Body of pancreas (tissue), 2 donors: ENCODE measurements around the gene TBC1D13. TPM values are rescaled to one million over a fixed set of nuclear protein-coding genes. Genes with fewer than 3 reads are reported as not detected.

Source experiments
- small RNA-seq: library from RNA; depleted of rRNA; stranded (forward); fragments of <200 nt; gene quantifications from one replicate; pipeline ENCODE3, GENCODE V24; 2016
- total RNA-seq, 2 donors: library from RNA; depleted of rRNA; stranded (reverse); fragments of >200 nt; gene quantifications; one replicate each; pipeline ENCODE4 v1.1.0, GENCODE V29; 2016

Gene TBC1D13
- total RNA-seq, 2 donors from 2014 or later: 17.5 to 19.5 TPM

Small RNA genes lying within 50 kb of the gene (small RNA-seq; reads per million reads assigned to genes)
- not detected for gene RF00017

Other genes with a start within 250 kb of the TBC1D13 start
- 100 to 1,000 TPM; 119 to 248 TPM for gene SPTAN1, start 234.7 kb upstream of the TBC1D13 start, total RNA-seq
- 10 to 100 TPM; 58.1 to 62.3 TPM for gene DYNC2I2, start 130.4 kb upstream of the TBC1D13 start, total RNA-seq
- gene SET, start 98.0 kb upstream of the TBC1D13 start, total RNA-seq: 10 to 100 TPM; 70.9 to 87.2 TPM
- 10 to 100 TPM in 1 of 2 donors, 1 to 10 TPM in 1; 4.9 to 10.2 TPM for gene PKN3, start 84.8 kb upstream of the TBC1D13 start, total RNA-seq
- 10 to 100 TPM; 21.1 to 64.9 TPM for gene ZDHHC12, start 63.1 kb upstream of the TBC1D13 start, total RNA-seq
- gene ZER1, start 15.3 kb upstream of the TBC1D13 start, total RNA-seq: 10 to 100 TPM; 25.7 to 41.9 TPM
- gene ENDOG, start 31.2 kb downstream of the TBC1D13 start, total RNA-seq: 10 to 100 TPM; 22.4 to 24.9 TPM
- gene SPOUT1, start 42.5 kb downstream of the TBC1D13 start, total RNA-seq: 10 to 100 TPM; 16.2 to 16.3 TPM
- gene KYAT1, start 94.7 kb downstream of the TBC1D13 start, total RNA-seq: 1 to 10 TPM; 2.6 to 4.3 TPM
- 10 to 100 TPM; 21.0 to 23.7 TPM for gene LRRC8A, start 94.9 kb downstream of the TBC1D13 start, total RNA-seq
- 10 to 100 TPM; 48.8 to 65.3 TPM for gene PHYHD1, start 133.7 kb downstream of the TBC1D13 start, total RNA-seq
- 10 to 100 TPM in 1 of 2 donors, 1 to 10 TPM in 1; 8.0 to 12.2 TPM for gene DOLK, start 160.3 kb downstream of the TBC1D13 start, total RNA-seq
- gene NUP188, start 160.4 kb downstream of the TBC1D13 start, total RNA-seq: 10 to 100 TPM; 15.2 to 18.9 TPM
- 100 to 1,000 TPM; 104 to 108 TPM for gene SH3GLB2, start 241.1 kb downstream of the TBC1D13 start, total RNA-seq
- 10 to 100 TPM; 11.9 to 36.6 TPM for gene MIGA2, start 249.4 kb downstream of the TBC1D13 start, total RNA-seq